GM12878 (cell line): Measurements from ENCODE around the gene GTF2IRD1. TPM values are rescaled to one million over a fixed set of nuclear protein-coding genes. Genes with fewer than 3 reads are reported as not detected.

Experiments
- ATAC-seq: fragments of 200-7000 bp; cut with Tn5 transposase; 3 replicates; pipeline ENCODE4 v1.9.1; 2020; ENCODE audit warnings: mild to moderate bottlenecking, moderate library complexity
- BruUV-seq: library from RNA; stranded (reverse); fragments of 400-500 nt; replicated peaks from 2 replicates; lab custom pipeline; 2021; lab: Mats Ljungman, UMichigan
- CTCF ChIA-PET: fragments of 300-600 bp; sonication (Branson Sonifier 250); formaldehyde crosslinking; extraction: SDS; loops from one replicate; lab custom pipeline; 2021; ENCODE audit warnings: inconsistent platforms; lab: Yijun Ruan, JAX
- POLR2A ChIA-PET: fragments of 350-600 bp; formaldehyde crosslinking; extraction: SDS; loops from one replicate; lab custom pipeline; 2021; ENCODE audit warnings: inconsistent platforms; lab: Charles Lee
- RAD21 ChIA-PET: fragments of 300-600 bp; sonication (Branson Sonifier 250); formaldehyde crosslinking; loops from one replicate; lab custom pipeline; 2023; ENCODE audit warnings: antibody characterized with exemption; ENCODE audit not compliant: unreplicated experiment; lab: Charles Lee
- SMC1A ChIA-PET: fragments of 300-600 bp; sonication (Branson Sonifier 250); formaldehyde crosslinking; loops from one replicate; lab custom pipeline; 2023; ENCODE audit not compliant: unreplicated experiment, uncharacterized antibody; lab: Charles Lee
- DNase-seq: peaks from one replicate; pipeline ENCODE4 v3.0.0-alpha.2; 2011; ENCODE audit warnings: low read depth, low spot score
- FAIRE-seq: peaks from 3 replicates; lab custom pipeline; 2011; peaks lifted over from hg19 to GRCh38; lab: Jason Lieb, UNC
- H2AFZ ChIP-seq: 2 replicates; pipeline ENCODE4 v1.6.0; 2011; ENCODE audit warnings: low read depth, low read length, control low read depth; ENCODE audit not compliant: control insufficient read depth
- H3K27ac ChIP-seq: 2 replicates; pipeline ENCODE4 v1.5.1; 2011; ENCODE audit warnings: control low read depth; ENCODE audit not compliant: control insufficient read depth, insufficient read depth
- H3K27me3 ChIP-seq, 2 experiments: replicated peaks in 1 of 2; 2 replicates each; pipeline versions ENCODE4 v1.6.0 to v1.6.1; 2011; ENCODE audit warnings: low read length in 1 of 2; ENCODE audit not compliant: control insufficient read depth in 2 of 2, insufficient read depth in 2 of 2
- H3K36me3 ChIP-seq, 2 experiments: 2 replicates each; pipeline ENCODE4 v1.5.1; 2011; ENCODE audit warnings: low read length in 1 of 2; ENCODE audit not compliant: control insufficient read depth in 2 of 2, insufficient read depth in 2 of 2
- H3K4me1 ChIP-seq: 2 replicates; pipeline ENCODE4 v1.6.1; 2011; ENCODE audit warnings: mild to moderate bottlenecking, low read length, moderate library complexity, mixed read lengths; ENCODE audit not compliant: control insufficient read depth, insufficient read depth
- H3K4me2 ChIP-seq: 2 replicates; pipeline ENCODE4 v1.6.0; 2011; ENCODE audit warnings: control low read depth; ENCODE audit not compliant: control insufficient read depth, insufficient read depth
- H3K4me3 ChIP-seq: fragments of 200-600 bp; sonication (generic); 2 replicates; pipeline ENCODE4 v1.5.1; 2016
- H3K79me2 ChIP-seq: 2 replicates; pipeline ENCODE4 v1.6.0; 2011; ENCODE audit warnings: low read length; ENCODE audit not compliant: control insufficient read depth, insufficient read depth
- H3K9ac ChIP-seq: 2 replicates; pipeline ENCODE4 v1.8.0; 2011; ENCODE audit warnings: low read length, control low read depth, mixed read lengths; ENCODE audit not compliant: control insufficient read depth, insufficient read depth
- H3K9me3 ChIP-seq: replicated peaks from 3 replicates; pipeline ENCODE4 v1.5.1; 2011; ENCODE audit warnings: mild to moderate bottlenecking, low read length; ENCODE audit not compliant: control insufficient read depth, insufficient read depth
- H4K20me1 ChIP-seq: 2 replicates; pipeline ENCODE4 v1.6.0; 2011; ENCODE audit not compliant: control insufficient read depth, insufficient read depth
- ATF7 ChIP-seq: fragments of 450-650 bp; IDR thresholded peaks from 2 replicates; pipeline ENCODE4 v1.6.1; 2016; ENCODE audit warnings: low read depth, mild to moderate bottlenecking
- IRF4 ChIP-seq: IDR thresholded peaks from 2 replicates; pipeline ENCODE4 v1.6.1; 2011; ENCODE audit warnings: low read depth, low read length
- MTA3 ChIP-seq: IDR thresholded peaks from 2 replicates; pipeline ENCODE4 v1.6.1; 2012; ENCODE audit warnings: low read length, inconsistent platforms, borderline replicate concordance
- ZSCAN29 ChIP-seq: fragments of 450-650 bp; IDR thresholded peaks from 2 replicates; pipeline ENCODE4 v1.6.1; 2017; ENCODE audit warnings: mild to moderate bottlenecking, moderate library complexity
- WGBS: methylation state at CpG from one replicate; pipeline ENCODE4 v1.1.6; 2016; ENCODE audit warnings: low lambda C conversion rate; ENCODE audit not compliant: insufficient replicate concordance, insufficient coverage; ENCODE audit errors: missing lambda C conversion rate; 5-methylcytosine and 5-hydroxymethylcytosine counted together
- in situ Hi-C: fragments of 300-500 bp; cut with MboI; formaldehyde crosslinking; loops from 9 replicates; pipeline ENCODE4 v1.14.3; 2018; ENCODE audit warnings: mixed read lengths
- intact Hi-C: fragments of 100-400 bp; cut with micrococcal nuclease; formaldehyde crosslinking; loops from one replicate; pipeline ENCODE4 v1.14.2; 2022; ENCODE audit not compliant: unreplicated experiment
- polyA plus RNA-seq, 11 experiments: library from polyadenylated mRNA; depleted of rRNA in 4 of 11; unstranded in 6 of 11; stranded (reverse) in 5 of 11; fragments of >200 nt; fragmentation: Nextera tagmentation in 4 of 11; fragmentation: Illumina TruSeq in 1 of 11; extraction: Ambion mirVana in 4 of 11; extraction: Trizol in 1 of 11; gene quantifications; 1 replicate in 1 of 11; 2 replicates in 10 of 11; pipeline versions ENCODE4 v1.2.1 to v1.2.3, GENCODE V29; 2011 to 2016; ENCODE audit warnings: inconsistent platforms in 2 of 11, missing spikeins in 2 of 11, low read depth in 1 of 11
- total RNA-seq, 4 experiments: library from RNA; depleted of rRNA in 3 of 4; stranded (reverse); fragments of >200 nt in 3 of 4; fragmentation: Illumina TruSeq in 1 of 4; extraction: Trizol in 1 of 4; gene quantifications; 2 replicates each; pipeline versions ENCODE4 v1.2.1 to v1.2.3, GENCODE V29; 2013 to 2021
- TF ChIP-seq, protein P1 (sequence below): fragments of 450-650 bp; IDR thresholded peaks from 2 replicates; pipeline ENCODE4 v1.6.1; 2016; ENCODE audit warnings: mild to moderate bottlenecking

Gene GTF2IRD1
- total and polyA plus RNA-seq, 10 of the 15 experiments (the other 5 are each of a cell fraction or from before 2014, with no cell fraction given): 0.48 to 3.0 (median 1.3) TPM

- intact Hi-C loops: no loop called here
- H3K27me3 ChIP-seq: no peaks in the 10 kb centered on the region
- TF ChIP-seq, protein P1, sequence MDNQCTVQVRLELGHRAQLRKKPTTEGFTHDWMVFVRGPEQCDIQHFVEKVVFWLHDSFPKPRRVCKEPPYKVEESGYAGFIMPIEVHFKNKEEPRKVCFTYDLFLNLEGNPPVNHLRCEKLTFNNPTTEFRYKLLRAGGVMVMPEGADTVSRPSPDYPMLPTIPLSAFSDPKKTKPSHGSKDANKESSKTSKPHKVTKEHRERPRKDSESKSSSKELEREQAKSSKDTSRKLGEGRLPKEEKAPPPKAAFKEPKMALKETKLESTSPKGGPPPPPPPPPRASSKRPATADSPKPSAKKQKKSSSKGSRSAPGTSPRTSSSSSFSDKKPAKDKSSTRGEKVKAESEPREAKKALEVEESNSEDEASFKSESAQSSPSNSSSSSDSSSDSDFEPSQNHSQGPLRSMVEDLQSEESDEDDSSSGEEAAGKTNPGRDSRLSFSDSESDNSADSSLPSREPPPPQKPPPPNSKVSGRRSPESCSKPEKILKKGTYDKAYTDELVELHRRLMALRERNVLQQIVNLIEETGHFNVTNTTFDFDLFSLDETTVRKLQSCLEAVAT: no peak
- no peak for TF ChIP-seq ATF7
- TF ChIP-seq IRF4: no peak
- TF ChIP-seq ZSCAN29: no peak
- TF ChIP-seq MTA3: no peak
- 62% methylated on average over 22 of the region's 22 CpGs for WGBS
- ChIA-PET SMC1A (no interaction called here), RAD21 (no interaction called here), CTCF (interaction anchor here (0.6 to 2.2 kb wide), 4 partner anchors 10 to 716 kb away, joined by 3 to 9 read pairs (median 3); no protein-coding TSS in a partner anchor), POLR2A (no interaction called here)
- no peak overlapping the region for H3K4me3 ChIP-seq
- FAIRE-seq (no peak), ATAC-seq (no peak), DNase-seq (no peak)
- no peaks in the 10 kb centered on the region for H3K4me1 ChIP-seq
- H3K9me3 ChIP-seq: no peaks in the 10 kb centered on the region
- no peaks in the 10 kb centered on the region for H4K20me1 ChIP-seq
- H3K4me2 ChIP-seq: no peak overlapping the region
- BruUV-seq: no TSS peak
- in situ Hi-C loops: no loop called here
- no peak overlapping the region for H2AFZ ChIP-seq
- H3K36me3 ChIP-seq: no peaks in the 10 kb centered on the region
- H3K79me2 ChIP-seq: no peaks in the 10 kb centered on the region
- no peak overlapping the region for H3K9ac ChIP-seq
- no peak overlapping the region for H3K27ac ChIP-seq
These were observed 126.3 kb downstream of the GTF2IRD1 start for GRCh38 chr7:74579800-74580685.
